Measurements from ENCODE around the gene HOXB2.

DNA sequence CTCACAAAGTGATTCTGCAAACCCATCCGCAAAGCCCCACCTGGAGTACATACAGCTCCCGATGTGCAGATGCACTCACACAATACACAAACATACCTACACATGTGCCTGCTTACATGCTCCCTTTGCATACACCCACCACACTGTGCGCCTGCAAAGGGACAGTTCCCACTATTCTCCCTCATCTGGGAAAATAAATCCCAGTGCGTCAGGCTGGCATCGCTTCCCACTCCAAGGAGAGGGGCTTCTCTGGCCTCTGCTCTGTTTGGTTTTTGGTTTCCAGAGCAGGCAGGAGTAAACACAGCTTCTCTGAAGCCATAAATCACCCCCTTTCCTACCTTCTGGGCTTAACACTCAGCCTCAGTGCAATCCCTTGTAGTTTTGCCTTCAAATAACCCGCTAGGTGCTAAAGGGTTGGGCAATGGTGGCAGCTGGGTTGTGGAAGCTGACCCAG, 18.5 kb upstream of the HOXB2 start:
- no peak for TF ChIP-seq POLR2AphosphoS5 (IDR thresholded peaks at IDR 0.05)
- no peak for TF ChIP-seq CTCF (IDR thresholded peaks at IDR 0.05)
